Ascending aorta (tissue), 2 donors: Measurements from ENCODE around the gene ZNF536. TPM values are rescaled to one million over a fixed set of nuclear protein-coding genes. Genes with fewer than 3 reads are reported as not detected.

ENCODE experiments used
- DNase-seq, 2 donors: peaks; one replicate each; pipeline ENCODE4 v3.0.0-alpha.2; 2019; ENCODE audit warnings: low spot score in 2 of 2
- H3K27ac ChIP-seq, 2 donors: fragments of 200-600 bp; sonication (generic); one replicate each; pipeline ENCODE4 v1.5.1; 2016 to 2017; ENCODE audit warnings: mild to moderate bottlenecking in 1 of 2
- H3K27me3 ChIP-seq: fragments of 200-600 bp; sonication (generic); one replicate; pipeline ENCODE4 v1.5.1; 2017
- H3K36me3 ChIP-seq, 2 donors: fragments of 200-600 bp; sonication (generic); one replicate each; pipeline ENCODE4 v1.5.1; 2016
- H3K4me1 ChIP-seq, 2 donors: fragments of 200-600 bp; sonication (generic); one replicate each; pipeline ENCODE4 v1.5.1; 2016 to 2017; ENCODE audit warnings: mild to moderate bottlenecking in 1 of 2
- H3K4me3 ChIP-seq, 2 donors: fragments of 200-600 bp; sonication (generic); one replicate each; pipeline ENCODE4 v1.5.1; 2016 to 2017; ENCODE audit warnings: mild to moderate bottlenecking in 1 of 2
- H3K9me3 ChIP-seq, 2 donors: fragments of 200-600 bp; sonication (generic); one replicate each; pipeline ENCODE4 v1.5.1; 2016
- CTCF ChIP-seq, 3 experiments: fragments of 200-600 bp in 2 of 3; fragments of 450-650 bp in 1 of 3; sonication (generic) in 2 of 3; IDR thresholded peaks; one replicate each; pipeline ENCODE4 v1.5.1; 2016 to 2019; ENCODE audit warnings: antibody characterized with exemption in 3 of 3, mild to moderate bottlenecking in 1 of 3, moderate library complexity in 1 of 3
- intact Hi-C: fragments of 100-400 bp; cut with DNase I; formaldehyde crosslinking; loops from one replicate; pipeline ENCODE4 v1.15.1; 2023
- total RNA-seq: library from RNA; depleted of rRNA; stranded (reverse); fragments of >200 nt; gene quantifications from one replicate; pipeline ENCODE4 v1.1.0, GENCODE V29; 2016

ZNF536 gene
- total RNA-seq, 1 donor from 2014 or later, result not detected

- no peak for TF ChIP-seq CTCF (IDR thresholded peaks at IDR 0.05)
- no peak overlapping the region for H3K27ac ChIP-seq
Measured at GRCh38 chr19:30469774-30470173, 97.6 kb downstream of the ZNF536 start.

GRCh38 chr19:30471441-30471840, 99.3 kb downstream of the ZNF536 start:
- Histone ChIP-seq H3K27me3 (no peaks in the 10 kb centered on the region), H3K4me1 (no peaks in the 10 kb centered on the region), H3K27ac (no peak overlapping the region), H3K36me3 (no peaks in the 10 kb centered on the region), H3K9me3 (no peaks in the 10 kb centered on the region), H3K4me3 (no peak overlapping the region)
- TF ChIP-seq CTCF (IDR thresholded peaks at IDR 0.05), result no peak
- DNase-seq, result no peak
- intact Hi-C loops, result no loop called here

More at GRCh38 chr19:30469774-30470173, 97.6 kb downstream of the ZNF536 start:
- H3K4me1 ChIP-seq, result no peaks in the 10 kb centered on the region
- no peak overlapping the region for H3K4me3 ChIP-seq
- no peaks in the 10 kb centered on the region for H3K27me3 ChIP-seq
- intact Hi-C loops, result no loop called here
- no peak for DNase-seq
- H3K36me3 ChIP-seq, result no peaks in the 10 kb centered on the region
- H3K9me3 ChIP-seq, result no peaks in the 10 kb centered on the region

GRCh38 chr19:30473334-30473867, 101.2 kb downstream of the ZNF536 start:
- Histone ChIP-seq H3K4me1 (no peaks in the 10 kb centered on the region), H3K36me3 (no peaks in the 10 kb centered on the region), H3K4me3 (no peak overlapping the region), H3K9me3 (no peaks in the 10 kb centered on the region), H3K27ac (no peak overlapping the region), H3K27me3 (no peaks in the 10 kb centered on the region)
- intact Hi-C loops, result no loop called here
- DNase-seq, result no peak
- TF ChIP-seq CTCF (IDR thresholded peaks at IDR 0.05), result no peak

GRCh38 chr19:30476997-30477396, 104.8 kb downstream of the ZNF536 start:
- Histone ChIP-seq H3K27ac (no peak overlapping the region), H3K4me3 (no peak overlapping the region), H3K4me1 (no peaks in the 10 kb centered on the region), H3K27me3 (no peaks in the 10 kb centered on the region), H3K9me3 (no peaks in the 10 kb centered on the region), H3K36me3 (no peaks in the 10 kb centered on the region)
- intact Hi-C loops, result no loop called here
- TF ChIP-seq CTCF (IDR thresholded peaks at IDR 0.05), result no peak
- no peak for DNase-seq

- TF ChIP-seq CTCF (IDR thresholded peaks at IDR 0.05), result no peak
- Histone ChIP-seq H3K27ac (no peak overlapping the region), H3K9me3 (no peaks in the 10 kb centered on the region), H3K27me3 (no peaks in the 10 kb centered on the region), H3K4me1 (no peaks in the 10 kb centered on the region), H3K4me3 (no peak overlapping the region), H3K36me3 (no peaks in the 10 kb centered on the region)
- DNase-seq, result no peak
- intact Hi-C loops, result no loop called here
Measured at GRCh38 chr19:30479231-30479630, 107.0 kb downstream of the ZNF536 start.

- no peaks in the 10 kb centered on the region for H3K36me3 ChIP-seq
- H3K27me3 ChIP-seq, result no peaks in the 10 kb centered on the region
- TF ChIP-seq CTCF (IDR thresholded peaks at IDR 0.05), result no peak
- H3K4me1 ChIP-seq, result no peaks in the 10 kb centered on the region
- no peak overlapping the region for H3K27ac ChIP-seq
- no peak overlapping the region for H3K4me3 ChIP-seq
- no peak for DNase-seq
- no peaks in the 10 kb centered on the region for H3K9me3 ChIP-seq
- intact Hi-C loops, result no loop called here
Measured at GRCh38 chr19:30480097-30480496, 107.9 kb downstream of the ZNF536 start.
